ENCODE measurements around the gene FSTL4.
"Not testable (repeated sequence)": the region's sequence is repeated elsewhere in the genome, so short reads cannot be mapped to it uniquely, and the experiment has no call there.

FSTL4 gene

GRCh38 chr5:133234273-133234672 lies 378.1 kb downstream of the FSTL4 start:
- no peak for DNase-seq

GRCh38 chr5:133233616-133234015 lies 378.7 kb downstream of the FSTL4 start:
- no peak for DNase-seq

- DNase-seq = no peak
These were observed 379.4 kb downstream of the FSTL4 start for GRCh38 chr5:133232911-133233310.

GRCh38 chr5:133232435-133232834 lies 379.9 kb downstream of the FSTL4 start:
- DNase-seq = no peak

- no peak for DNase-seq
These were observed 380.3 kb downstream of the FSTL4 start for GRCh38 chr5:133232011-133232410.

- peak; percentile 52 for DNase-seq
These were observed 381.3 kb downstream of the FSTL4 start for GRCh38 chr5:133230823-133231578.

- no peak for DNase-seq
These were observed 382.2 kb downstream of the FSTL4 start for GRCh38 chr5:133229931-133230664.

- no peak for DNase-seq
These were observed 384.0 kb downstream of the FSTL4 start for GRCh38 chr5:133228316-133228715.

GRCh38 chr5:133227897-133228296 lies 384.4 kb downstream of the FSTL4 start:
- DNase-seq = no peak

- peak; percentile 39 for DNase-seq
These were observed 385.3 kb downstream of the FSTL4 start for GRCh38 chr5:133227082-133227481.

GRCh38 chr5:133226186-133226585 lies 386.2 kb downstream of the FSTL4 start:
- peak; percentile 69 for DNase-seq

- peak; percentile 80 for DNase-seq
These were observed 386.6 kb downstream of the FSTL4 start for GRCh38 chr5:133225671-133226152.

- no peak for DNase-seq
These were observed 389.4 kb downstream of the FSTL4 start for GRCh38 chr5:133222979-133223378.

GRCh38 chr5:133222521-133222920 lies 389.8 kb downstream of the FSTL4 start:
- no peak for DNase-seq

- DNase-seq = peak; percentile 27
These were observed 390.3 kb downstream of the FSTL4 start for GRCh38 chr5:133222040-133222439.

- no peak for DNase-seq
These were observed 391.3 kb downstream of the FSTL4 start for GRCh38 chr5:133220851-133221674.

GRCh38 chr5:133219296-133219695 lies 393.0 kb downstream of the FSTL4 start:
- DNase-seq = no peak

- DNase-seq = not testable (repeated sequence)
These were observed 396.2 kb downstream of the FSTL4 start for GRCh38 chr5:133216138-133216537.

- no peak for DNase-seq
These were observed 398.1 kb downstream of the FSTL4 start for GRCh38 chr5:133214153-133214820.

- DNase-seq = no peak
These were observed 406.7 kb downstream of the FSTL4 start for GRCh38 chr5:133205649-133206048.

- DNase-seq = no peak
These were observed 407.1 kb downstream of the FSTL4 start for GRCh38 chr5:133205204-133205603.

Measured in NCI-H69 (cell line).